ENCODE results near the gene DPH3. TPM values are rescaled to one million over a fixed set of nuclear protein-coding genes. Genes with fewer than 3 reads are reported as not detected.
A peak's percentile ranks its signal among the peaks of the same experiment; 100 is the strongest.

The DPH3 gene
- total and polyA plus RNA-seq, 5 donors from 2014 or later = 19.6 to 30.0 (median 22.0) TPM

DNA sequence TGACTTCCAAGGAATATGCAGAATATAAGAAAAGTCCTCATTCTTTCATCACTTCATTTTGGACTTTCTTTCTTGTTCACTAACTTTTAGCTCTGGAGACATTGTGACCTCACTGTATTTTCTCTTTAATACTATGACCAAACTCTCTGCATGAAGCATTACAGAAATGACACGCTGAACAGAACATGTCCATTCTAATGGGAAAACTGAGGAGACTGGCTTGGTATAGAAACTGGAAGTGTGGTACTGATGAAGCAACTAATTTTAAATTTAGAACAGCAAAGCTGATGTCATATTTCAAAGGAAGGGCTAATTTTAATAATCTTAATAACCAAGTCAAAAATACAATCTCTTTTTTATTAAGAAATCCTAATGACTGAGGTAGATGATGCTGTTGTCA is 4.7 kb downstream of the DPH3 start:
- Histone ChIP-seq H3K9me3 (ENCODE audit: control insufficient read depth in 2 of 2, low read length in 2 of 2) (no peaks in the 10 kb centered on the region), H3K4me1 (ENCODE audit: control insufficient read depth, insufficient read depth, low read length, poor library complexity, severe bottlenecking) (peaks cover 8% of the 10 kb centered on the region), H3K27ac (ENCODE audit: insufficient read depth, low read length, poor library complexity, severe bottlenecking) (no peak overlapping the region), H3K27me3 (ENCODE audit: control insufficient read depth, insufficient read depth, low read length) (no peaks in the 10 kb centered on the region), H3K4me3 (ENCODE audit: low read depth, low read length) (no peak overlapping the region), H3K36me3 (ENCODE audit: control insufficient read depth, insufficient read depth, low read length) (peaks cover 19% of the 10 kb centered on the region)
- no peaks in the 10 kb centered on the region for H3K27me3 Mint-ChIP-seq
- no peaks in the 10 kb centered on the region for H3K9me3 Mint-ChIP-seq
- no peak for DNase-seq
- peaks cover 7 to 17% (median 10%) of the 10 kb centered on the region in 4 donors for H3K4me1 Mint-ChIP-seq
- no peak overlapping the region for H3K27ac Mint-ChIP-seq
- peaks cover 12% of the 10 kb centered on the region for H3K36me3 Mint-ChIP-seq
- no peak overlapping the region for H3K4me3 Mint-ChIP-seq
- ATAC-seq (ENCODE audit: low read depth in 2 of 2) = no peak

DNA sequence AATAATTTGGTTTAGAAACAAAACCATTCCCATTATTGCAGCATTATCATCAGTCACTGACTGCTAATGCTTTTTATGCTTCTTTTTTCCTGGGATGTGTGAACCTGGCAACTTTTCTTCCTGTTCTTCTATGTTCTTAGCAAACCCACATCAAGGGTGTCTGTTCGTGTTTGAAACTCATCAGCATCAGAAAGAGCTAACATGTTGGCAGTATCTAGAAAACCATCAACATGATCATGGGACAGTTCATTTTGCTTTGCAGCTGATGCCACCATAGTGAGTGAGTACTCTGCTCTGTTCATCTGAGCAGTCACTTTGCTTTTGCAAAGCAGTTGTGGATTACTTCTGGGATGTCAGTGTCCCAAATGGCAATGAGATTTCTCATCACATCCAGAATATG is 5.9 kb downstream of the DPH3 start:
- Histone ChIP-seq H3K36me3 (ENCODE audit: control insufficient read depth, insufficient read depth, low read length) (peaks cover 19% of the 10 kb centered on the region), H3K27ac (ENCODE audit: insufficient read depth, low read length, poor library complexity, severe bottlenecking) (no peak overlapping the region), H3K9me3 (ENCODE audit: control insufficient read depth in 2 of 2, low read length in 2 of 2) (no peaks in the 10 kb centered on the region), H3K4me1 (ENCODE audit: control insufficient read depth, insufficient read depth, low read length, poor library complexity, severe bottlenecking) (peaks cover 2% of the 10 kb centered on the region), H3K27me3 (ENCODE audit: control insufficient read depth, insufficient read depth, low read length) (no peaks in the 10 kb centered on the region), H3K4me3 (ENCODE audit: low read depth, low read length) (no peak overlapping the region)
- H3K36me3 Mint-ChIP-seq = peaks cover 12% of the 10 kb centered on the region
- ATAC-seq (ENCODE audit: low read depth in 2 of 2) = no peak
- no peak for DNase-seq
- no peak overlapping the region for H3K4me3 Mint-ChIP-seq
- H3K27ac Mint-ChIP-seq = no peak overlapping the region
- peaks cover under 1 to 7% (median 6%) of the 10 kb centered on the region in 4 donors for H3K4me1 Mint-ChIP-seq
- no peaks in the 10 kb centered on the region for H3K9me3 Mint-ChIP-seq
- no peaks in the 10 kb centered on the region for H3K27me3 Mint-ChIP-seq

GRCh38 chr3:16258177-16258576 is 6.6 kb downstream of the DPH3 start:
- Histone ChIP-seq H3K27ac (ENCODE audit: insufficient read depth, low read length, poor library complexity, severe bottlenecking) (no peak overlapping the region), H3K36me3 (ENCODE audit: control insufficient read depth, insufficient read depth, low read length) (peaks cover 19% of the 10 kb centered on the region), H3K4me1 (ENCODE audit: control insufficient read depth, insufficient read depth, low read length, poor library complexity, severe bottlenecking) (no peaks in the 10 kb centered on the region), H3K4me3 (ENCODE audit: low read depth, low read length) (no peak overlapping the region), H3K9me3 (ENCODE audit: control insufficient read depth in 2 of 2, low read length in 2 of 2) (no peaks in the 10 kb centered on the region), H3K27me3 (ENCODE audit: control insufficient read depth, insufficient read depth, low read length) (no peaks in the 10 kb centered on the region)
- no peak overlapping the region for H3K27ac Mint-ChIP-seq
- H3K27me3 Mint-ChIP-seq = no peaks in the 10 kb centered on the region
- H3K36me3 Mint-ChIP-seq = peaks cover 12% of the 10 kb centered on the region
- no peak for DNase-seq
- peaks cover 0 to 7% (median 6%) of the 10 kb centered on the region in 4 donors for H3K4me1 Mint-ChIP-seq
- no peak for ATAC-seq (ENCODE audit: low read depth in 2 of 2)
- no peak overlapping the region for H3K4me3 Mint-ChIP-seq
- H3K9me3 Mint-ChIP-seq = no peaks in the 10 kb centered on the region

DNA sequence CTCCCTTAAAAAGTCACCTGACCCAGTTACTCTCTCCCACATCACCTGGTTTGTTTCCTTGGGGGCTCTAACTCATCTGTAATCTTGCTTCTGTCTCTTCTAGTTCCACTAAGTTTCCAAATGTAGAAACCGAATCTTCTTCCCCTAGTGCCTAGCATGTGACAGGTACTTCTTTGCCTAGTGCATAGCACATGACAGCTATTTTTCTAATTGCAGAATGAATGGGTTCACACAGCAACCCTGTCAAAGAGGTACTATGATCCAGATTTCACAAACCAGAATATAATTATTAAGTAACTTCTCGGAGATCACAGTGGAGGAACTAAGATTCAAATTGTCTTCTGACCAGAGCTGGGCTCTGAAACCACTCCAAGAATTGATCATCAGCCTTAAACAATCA is 7.4 kb downstream of the DPH3 start:
- Mint-ChIP-seq H3K27me3 (no peaks in the 10 kb centered on the region), H3K27ac (no peak overlapping the region), H3K9me3 (no peaks in the 10 kb centered on the region), H3K4me1 (peaks cover 0 to 7% (median 6%) of the 10 kb centered on the region in 4 donors), H3K36me3 (peaks cover 12% of the 10 kb centered on the region), H3K4me3 (no peak overlapping the region)
- Histone ChIP-seq H3K4me1 (ENCODE audit: control insufficient read depth, insufficient read depth, low read length, poor library complexity, severe bottlenecking) (no peaks in the 10 kb centered on the region), H3K27me3 (ENCODE audit: control insufficient read depth, insufficient read depth, low read length) (no peaks in the 10 kb centered on the region), H3K9me3 (ENCODE audit: control insufficient read depth in 2 of 2, low read length in 2 of 2) (no peaks in the 10 kb centered on the region), H3K4me3 (ENCODE audit: low read depth, low read length) (no peak overlapping the region), H3K27ac (ENCODE audit: insufficient read depth, low read length, poor library complexity, severe bottlenecking) (no peak overlapping the region), H3K36me3 (ENCODE audit: control insufficient read depth, insufficient read depth, low read length) (peaks cover 17% of the 10 kb centered on the region)
- DNase-seq (no peak), ATAC-seq (ENCODE audit: low read depth in 2 of 2) (no peak)

GRCh38 chr3:16255726-16256125 is 9.0 kb downstream of the DPH3 start:
- no peak for DNase-seq
- Mint-ChIP-seq H3K27me3 (no peaks in the 10 kb centered on the region), H3K4me3 (no peak overlapping the region), H3K9me3 (no peaks in the 10 kb centered on the region), H3K36me3 (peaks cover 12% of the 10 kb centered on the region), H3K4me1 (peaks cover 0 to 7% (median 4%) of the 10 kb centered on the region in 4 donors), H3K27ac (no peak overlapping the region)
- no peak for ATAC-seq (ENCODE audit: low read depth in 2 of 2)
- H3K27me3 ChIP-seq (ENCODE audit: control insufficient read depth, insufficient read depth, low read length) = no peaks in the 10 kb centered on the region
- H3K4me3 ChIP-seq (ENCODE audit: low read depth, low read length) = no peak overlapping the region
- H3K9me3 ChIP-seq (ENCODE audit: control insufficient read depth in 2 of 2, low read length in 2 of 2) = no peaks in the 10 kb centered on the region
- no peak overlapping the region for H3K27ac ChIP-seq (ENCODE audit: insufficient read depth, low read length, poor library complexity, severe bottlenecking)
- no peaks in the 10 kb centered on the region for H3K4me1 ChIP-seq (ENCODE audit: control insufficient read depth, insufficient read depth, low read length, poor library complexity, severe bottlenecking)
- H3K36me3 ChIP-seq (ENCODE audit: control insufficient read depth, insufficient read depth, low read length) = peaks cover 15% of the 10 kb centered on the region

- no peak for ATAC-seq (ENCODE audit: low read depth in 2 of 2)
- H3K36me3 Mint-ChIP-seq = peaks cover 12% of the 10 kb centered on the region
- peaks cover 12% of the 10 kb centered on the region for H3K36me3 ChIP-seq (ENCODE audit: control insufficient read depth, insufficient read depth, low read length)
- no peaks in the 10 kb centered on the region for H3K27me3 Mint-ChIP-seq
- DNase-seq = peak in 1 of 3 donors; percentile 23
- H3K4me1 ChIP-seq (ENCODE audit: control insufficient read depth, insufficient read depth, low read length, poor library complexity, severe bottlenecking) = no peaks in the 10 kb centered on the region
- H3K9me3 Mint-ChIP-seq = no peaks in the 10 kb centered on the region
- no peak overlapping the region for H3K27ac Mint-ChIP-seq
- no peak overlapping the region for H3K4me3 Mint-ChIP-seq
- no peaks in the 10 kb centered on the region for H3K27me3 ChIP-seq (ENCODE audit: control insufficient read depth, insufficient read depth, low read length)
- H3K4me3 ChIP-seq (ENCODE audit: low read depth, low read length) = no peak overlapping the region
- H3K27ac ChIP-seq (ENCODE audit: insufficient read depth, low read length, poor library complexity, severe bottlenecking) = no peak overlapping the region
- peaks cover 0 to 7% (median 4%) of the 10 kb centered on the region in 4 donors for H3K4me1 Mint-ChIP-seq
- H3K9me3 ChIP-seq (ENCODE audit: control insufficient read depth in 2 of 2, low read length in 2 of 2) = no peaks in the 10 kb centered on the region
Observed at GRCh38 chr3:16255326-16255725, 9.4 kb downstream of the DPH3 start.

- no peak overlapping the region for H3K27ac Mint-ChIP-seq
- H3K27me3 Mint-ChIP-seq = no peaks in the 10 kb centered on the region
- no peak for ATAC-seq (ENCODE audit: low read depth in 2 of 2)
- Histone ChIP-seq H3K27ac (ENCODE audit: insufficient read depth, low read length, poor library complexity, severe bottlenecking) (no peak overlapping the region), H3K4me1 (ENCODE audit: control insufficient read depth, insufficient read depth, low read length, poor library complexity, severe bottlenecking) (no peaks in the 10 kb centered on the region), H3K4me3 (ENCODE audit: low read depth, low read length) (no peak overlapping the region), H3K9me3 (ENCODE audit: control insufficient read depth in 2 of 2, low read length in 2 of 2) (no peaks in the 10 kb centered on the region), H3K36me3 (ENCODE audit: control insufficient read depth, insufficient read depth, low read length) (peaks cover 7% of the 10 kb centered on the region), H3K27me3 (ENCODE audit: control insufficient read depth, insufficient read depth, low read length) (no peaks in the 10 kb centered on the region)
- peaks cover 0 to 7% (median 4%) of the 10 kb centered on the region in 4 donors for H3K4me1 Mint-ChIP-seq
- no peaks in the 10 kb centered on the region for H3K9me3 Mint-ChIP-seq
- no peak overlapping the region for H3K4me3 Mint-ChIP-seq
- peak in 1 of 3 donors; percentile 39 for DNase-seq
- peaks cover 10% of the 10 kb centered on the region for H3K36me3 Mint-ChIP-seq
Observed at GRCh38 chr3:16254916-16255315, 9.8 kb downstream of the DPH3 start.

DNA sequence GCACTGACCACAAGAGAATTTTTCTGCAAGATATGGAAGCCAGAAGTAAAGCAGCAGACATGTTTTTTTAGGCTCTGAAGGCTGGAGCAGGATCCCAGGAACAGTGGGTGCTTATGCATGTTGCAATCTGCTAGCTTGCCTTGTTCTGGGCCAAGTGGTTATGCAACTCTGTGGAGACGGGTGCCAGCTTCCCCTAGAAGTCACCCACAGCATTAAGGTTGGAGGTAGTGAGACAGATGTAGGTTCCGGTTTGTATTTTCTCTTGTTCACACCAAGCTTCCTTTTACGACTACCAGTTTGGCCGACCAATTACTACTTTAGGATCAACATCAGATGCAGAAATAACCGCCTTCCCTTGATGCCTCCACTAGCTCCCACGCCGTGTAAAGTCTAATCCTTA is 11.1 kb downstream of the DPH3 start:
- DNase-seq = no peak
- Histone ChIP-seq H3K9me3 (ENCODE audit: control insufficient read depth in 2 of 2, low read length in 2 of 2) (no peaks in the 10 kb centered on the region), H3K4me3 (ENCODE audit: low read depth, low read length) (no peak overlapping the region), H3K27ac (ENCODE audit: insufficient read depth, low read length, poor library complexity, severe bottlenecking) (no peak overlapping the region), H3K4me1 (ENCODE audit: control insufficient read depth, insufficient read depth, low read length, poor library complexity, severe bottlenecking) (no peaks in the 10 kb centered on the region), H3K27me3 (ENCODE audit: control insufficient read depth, insufficient read depth, low read length) (no peaks in the 10 kb centered on the region), H3K36me3 (ENCODE audit: control insufficient read depth, insufficient read depth, low read length) (peaks cover 2% of the 10 kb centered on the region)
- Mint-ChIP-seq H3K4me3 (no peak overlapping the region), H3K9me3 (no peaks in the 10 kb centered on the region), H3K27ac (no peak overlapping the region), H3K27me3 (no peaks in the 10 kb centered on the region), H3K4me1 (peaks cover 0 to 6% (median 2%) of the 10 kb centered on the region in 4 donors), H3K36me3 (peaks cover 5% of the 10 kb centered on the region)
- no peak for ATAC-seq (ENCODE audit: low read depth in 2 of 2)

Measured in CD4-positive, CD25-positive, alpha-beta regulatory T cell (primary cell).